Endothelial cell (in vitro differentiated cells): ENCODE data around the gene STXBP5L. TPM values are rescaled to one million over a fixed set of nuclear protein-coding genes. Genes with fewer than 3 reads are reported as not detected.

ENCODE experiments used
- DNase-seq: peaks from one replicate; pipeline ENCODE4 v3.0.0; 2021; ENCODE audit warnings: low spot score
- H3K27ac Mint-ChIP-seq: one replicate; pipeline ENCODE4 v1.8.0; 2021; ENCODE audit warnings: mixed read lengths, inconsistent platforms; ENCODE audit not compliant: unreplicated experiment
- H3K27me3 Mint-ChIP-seq: one replicate; pipeline ENCODE4 v1.8.0; 2021; ENCODE audit warnings: mild to moderate bottlenecking, moderate library complexity, mixed read lengths, inconsistent platforms; ENCODE audit not compliant: unreplicated experiment
- H3K36me3 Mint-ChIP-seq: one replicate; pipeline ENCODE4 v1.8.0; 2021; ENCODE audit warnings: mild to moderate bottlenecking, low read depth, mixed read lengths, inconsistent platforms; ENCODE audit not compliant: unreplicated experiment
- H3K4me1 Mint-ChIP-seq: one replicate; pipeline ENCODE4 v1.8.0; 2021; ENCODE audit warnings: mild to moderate bottlenecking, mixed read lengths, inconsistent platforms; ENCODE audit not compliant: unreplicated experiment
- H3K4me3 Mint-ChIP-seq: one replicate; pipeline ENCODE4 v1.8.0; 2021; ENCODE audit warnings: mild to moderate bottlenecking, mixed read lengths, inconsistent platforms; ENCODE audit not compliant: unreplicated experiment
- H3K9me3 Mint-ChIP-seq: one replicate; pipeline ENCODE4 v1.8.0; 2021; ENCODE audit warnings: mixed read lengths, inconsistent platforms; ENCODE audit not compliant: unreplicated experiment
- CTCF ChIP-seq: fragments of 200-600 bp; sonication (generic); IDR thresholded peaks from one replicate; pipeline ENCODE4 v1.5.0; 2021; ENCODE audit warnings: antibody characterized with exemption; ENCODE audit not compliant: unreplicated experiment
- total RNA-seq: library from RNA; stranded (reverse); fragmentation: NEBNext Ultra II Directional; extraction: Animal tissue kit (Norgen Biotek cat#: 25700); gene quantifications from one replicate; pipeline ENCODE4 v1.2.1, GENCODE V29; 2021; ENCODE audit not compliant: unreplicated experiment

The STXBP5L gene
- total RNA-seq, 1 donor from 2014 or later: 14.6 TPM

- no peak for DNase-seq
- Mint-ChIP-seq H3K27ac (no peak overlapping the region), H3K36me3 (no peaks in the 10 kb centered on the region), H3K27me3 (peaks cover 7% of the 10 kb centered on the region), H3K9me3 (no peaks in the 10 kb centered on the region), H3K4me3 (peak overlapping the region; percentile 92), H3K4me1 (peaks cover 15% of the 10 kb centered on the region)
- TF ChIP-seq CTCF: no peak
Measured at GRCh38 chr3:120907659-120908029, 361 bp upstream of the STXBP5L start.

GRCh38 chr3:120908795-120909601 is 993 bp downstream of the STXBP5L start:
- no peak for TF ChIP-seq CTCF
- H3K4me1 Mint-ChIP-seq: peaks cover 17% of the 10 kb centered on the region
- peak overlapping the region; percentile 98 for H3K27ac Mint-ChIP-seq
- peaks cover 7% of the 10 kb centered on the region for H3K27me3 Mint-ChIP-seq
- H3K36me3 Mint-ChIP-seq: no peaks in the 10 kb centered on the region
- DNase-seq: no peak
- no peaks in the 10 kb centered on the region for H3K9me3 Mint-ChIP-seq
- H3K4me3 Mint-ChIP-seq: peak overlapping the region; percentile 98

- Mint-ChIP-seq H3K36me3 (no peaks in the 10 kb centered on the region), H3K27ac (peak overlapping the region; percentile 98), H3K4me3 (peak overlapping the region; percentile 98), H3K4me1 (peaks cover 17% of the 10 kb centered on the region), H3K9me3 (no peaks in the 10 kb centered on the region), H3K27me3 (peaks cover 7% of the 10 kb centered on the region)
- DNase-seq: peak; percentile 45
- TF ChIP-seq CTCF: no peak
Measured at GRCh38 chr3:120909602-120909878, 1.5 kb downstream of the STXBP5L start.

- Mint-ChIP-seq H3K9me3 (no peaks in the 10 kb centered on the region), H3K27ac (no peak overlapping the region), H3K4me1 (peaks cover 8% of the 10 kb centered on the region), H3K36me3 (peaks cover 60% of the 10 kb centered on the region), H3K4me3 (no peak overlapping the region), H3K27me3 (no peaks in the 10 kb centered on the region)
- no peak for TF ChIP-seq CTCF
- DNase-seq: no peak
Measured at GRCh38 chr3:120926146-120926545, 18.1 kb downstream of the STXBP5L start.

GRCh38 chr3:120928991-120929390 is 21.0 kb downstream of the STXBP5L start:
- no peak for TF ChIP-seq CTCF
- H3K27ac Mint-ChIP-seq: no peak overlapping the region
- DNase-seq: no peak
- no peak overlapping the region for H3K4me3 Mint-ChIP-seq
- peaks cover 8% of the 10 kb centered on the region for H3K4me1 Mint-ChIP-seq
- no peaks in the 10 kb centered on the region for H3K27me3 Mint-ChIP-seq
- no peaks in the 10 kb centered on the region for H3K9me3 Mint-ChIP-seq
- peaks cover 40% of the 10 kb centered on the region for H3K36me3 Mint-ChIP-seq
